ENCODE measurements around the gene CYS1.
"Not testable (repeated sequence)": the region's sequence is repeated elsewhere in the genome, so short reads cannot be mapped to it uniquely, and the experiment has no call there.

The CYS1 gene

DNA sequence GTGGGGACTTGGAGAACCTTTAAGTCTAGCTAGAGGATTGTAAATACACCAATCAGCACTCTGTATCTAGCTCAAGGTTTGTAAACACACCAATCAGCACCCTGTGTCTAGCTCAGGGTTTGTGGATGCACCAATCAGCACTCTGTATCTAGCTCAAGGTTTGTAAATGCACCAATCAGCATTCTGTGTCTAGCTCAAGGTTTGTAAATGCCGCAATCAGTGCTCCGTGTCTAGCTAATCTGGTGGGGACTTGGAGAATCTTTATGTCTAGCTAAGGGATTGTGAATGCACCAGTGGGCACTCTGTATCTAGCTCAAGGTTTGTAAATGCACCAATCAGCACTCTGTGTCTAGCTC lies 11.7 kb upstream of the CYS1 start:
- DNase-seq = not testable (repeated sequence)

DNA sequence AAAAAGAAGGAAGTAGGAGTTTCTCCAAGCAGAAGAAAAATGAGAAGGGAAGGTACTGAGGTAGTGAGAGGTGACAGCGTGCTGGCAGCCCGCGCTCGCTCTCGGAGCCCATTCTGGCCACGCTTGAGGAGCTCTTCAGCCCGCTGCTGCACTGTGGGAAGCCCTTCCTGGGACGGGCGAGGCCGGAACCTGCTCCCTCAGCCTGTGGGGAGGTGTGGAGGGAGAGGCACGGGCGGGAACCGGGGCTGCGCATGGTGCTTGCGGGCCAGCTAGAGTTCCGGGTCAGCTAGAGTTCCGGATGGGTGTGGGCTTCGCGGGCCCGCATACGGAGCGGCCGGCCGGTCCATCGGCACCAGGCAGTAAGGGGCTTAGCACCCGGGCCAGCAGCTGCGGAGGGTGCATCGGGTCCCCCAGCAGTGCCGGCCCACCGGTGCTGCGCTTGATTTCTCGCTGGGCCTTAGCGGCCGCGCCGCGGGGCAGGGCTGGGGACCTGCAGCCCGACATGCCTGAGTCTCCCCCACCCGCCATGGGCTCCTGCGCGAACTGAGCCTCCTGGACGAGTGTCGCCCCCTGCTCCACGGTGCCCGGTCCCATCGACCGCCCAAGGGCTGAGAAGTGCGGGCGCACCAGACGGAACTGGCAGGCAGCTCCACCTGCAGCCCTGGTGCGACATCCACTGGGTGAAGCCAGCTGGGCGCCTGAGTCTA lies 11.1 kb upstream of the CYS1 start:
- DNase-seq = no peak

DNA sequence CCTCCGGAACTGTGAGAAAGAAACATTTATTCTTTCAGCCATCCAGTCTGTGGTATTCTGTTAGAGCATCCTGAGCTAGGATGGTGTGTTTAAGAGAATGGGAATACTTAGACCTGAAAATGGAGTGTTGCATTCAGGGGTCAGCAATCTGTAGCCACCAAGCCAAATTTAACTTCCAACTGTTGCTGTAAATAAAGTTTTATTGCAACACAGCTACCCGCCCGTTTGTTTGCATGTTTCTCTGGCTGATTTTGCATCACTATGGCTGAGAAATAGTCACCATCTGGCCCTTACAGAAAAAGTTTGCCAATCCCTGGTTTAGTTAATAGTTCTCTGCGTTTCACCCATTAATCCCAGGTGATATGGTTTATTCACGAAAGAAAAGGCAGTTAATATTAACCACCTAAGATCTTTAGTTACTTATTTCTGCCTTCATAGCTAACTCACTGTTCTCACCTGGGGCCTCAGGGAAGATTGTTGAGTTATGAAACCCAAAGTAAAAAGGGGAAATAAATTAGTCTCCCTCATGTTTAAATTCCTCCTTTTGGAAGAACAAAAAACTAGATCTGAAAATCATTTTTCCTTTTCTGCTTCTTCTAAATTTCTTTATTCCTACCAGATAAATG lies 9.5 kb upstream of the CYS1 start:
- DNase-seq = no peak

DNA sequence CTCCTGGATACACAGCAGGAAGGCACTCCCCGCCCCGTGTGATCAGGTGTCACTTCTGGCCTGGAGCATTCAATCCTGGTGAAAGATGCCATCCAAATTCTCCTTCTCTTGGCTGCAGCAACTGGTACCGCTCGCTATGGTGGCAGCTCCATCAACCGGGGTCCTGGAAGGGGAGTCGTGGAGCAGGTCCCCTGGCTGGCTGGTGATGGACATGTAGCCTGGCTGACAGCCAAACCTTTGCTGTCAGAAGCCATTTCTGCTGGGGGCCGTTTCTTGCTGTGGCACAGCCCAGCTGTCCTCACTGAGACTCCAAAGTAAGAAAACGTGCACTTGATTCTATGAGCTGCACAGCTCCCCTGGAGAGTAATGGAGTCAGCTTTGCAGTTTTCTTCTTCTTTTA lies 7.1 kb upstream of the CYS1 start:
- no peak for DNase-seq

DNA sequence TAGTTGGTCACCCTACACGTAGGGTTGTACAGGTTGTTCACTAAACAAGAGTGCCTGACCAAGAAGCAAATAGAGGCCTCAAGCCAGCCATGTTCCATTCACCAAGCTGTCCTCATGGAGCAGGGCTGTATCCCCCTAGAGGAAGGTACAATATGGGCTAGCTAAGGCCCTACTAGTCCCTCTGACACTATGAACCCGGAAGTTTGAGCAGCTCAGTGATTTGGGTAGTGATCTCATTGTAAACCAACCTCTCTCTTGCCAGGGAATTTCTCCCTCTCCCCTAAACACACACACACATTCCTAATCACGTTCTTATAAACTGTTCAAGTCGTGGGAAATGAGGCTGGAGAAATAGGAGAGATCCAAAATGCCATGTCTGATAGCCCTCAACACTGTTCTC lies 6.7 kb upstream of the CYS1 start:
- no peak for DNase-seq

DNA sequence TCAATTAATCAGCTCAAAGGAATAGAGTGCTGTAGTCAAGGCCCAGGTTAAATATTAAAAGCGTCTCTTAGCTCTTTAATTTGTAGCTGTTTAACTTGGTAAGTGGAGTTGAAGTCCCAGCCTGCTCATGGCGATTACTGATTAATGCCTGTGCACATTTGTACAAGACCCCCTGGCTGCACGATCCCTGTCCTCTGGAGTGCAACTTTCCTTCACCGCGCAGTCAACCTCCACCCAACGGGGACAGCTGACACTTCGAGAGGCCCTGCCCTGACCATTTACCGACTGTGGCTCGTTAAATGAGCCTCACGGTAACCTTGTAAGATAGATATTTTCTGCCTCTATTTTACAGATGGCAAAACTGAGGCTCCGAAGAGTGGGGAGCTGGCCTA lies 5.5 kb upstream of the CYS1 start:
- no peak for DNase-seq

DNA sequence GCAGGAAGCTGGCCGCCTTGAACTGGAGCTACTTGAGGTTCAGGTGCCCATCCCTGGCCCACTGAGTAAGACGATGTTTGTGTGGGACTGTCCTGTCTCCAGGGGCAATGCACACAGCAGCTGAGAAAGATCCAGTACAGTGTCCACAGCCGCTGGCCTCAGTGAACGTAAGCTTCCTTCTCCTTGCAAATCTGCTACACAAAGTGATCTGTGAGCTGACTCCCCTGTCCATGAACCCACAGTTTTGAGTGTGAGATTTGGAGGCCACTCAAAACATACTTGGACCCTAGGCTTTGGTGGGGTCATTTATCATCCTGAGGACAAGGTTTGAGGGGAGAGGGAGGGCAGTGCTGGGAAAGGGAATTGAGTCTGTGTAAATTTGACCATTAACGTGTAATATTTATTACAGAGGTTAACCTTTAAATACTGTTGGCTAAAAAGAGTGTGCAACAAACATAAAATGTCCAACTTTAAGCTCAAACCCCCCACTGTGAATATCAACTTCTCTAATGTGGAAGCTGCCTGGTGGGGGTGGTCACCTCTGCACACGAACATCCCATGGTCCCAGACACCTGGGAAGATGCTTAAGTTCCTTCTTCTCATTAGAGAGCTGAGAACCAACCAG lies 4.9 kb upstream of the CYS1 start:
- no peak for DNase-seq

DNA sequence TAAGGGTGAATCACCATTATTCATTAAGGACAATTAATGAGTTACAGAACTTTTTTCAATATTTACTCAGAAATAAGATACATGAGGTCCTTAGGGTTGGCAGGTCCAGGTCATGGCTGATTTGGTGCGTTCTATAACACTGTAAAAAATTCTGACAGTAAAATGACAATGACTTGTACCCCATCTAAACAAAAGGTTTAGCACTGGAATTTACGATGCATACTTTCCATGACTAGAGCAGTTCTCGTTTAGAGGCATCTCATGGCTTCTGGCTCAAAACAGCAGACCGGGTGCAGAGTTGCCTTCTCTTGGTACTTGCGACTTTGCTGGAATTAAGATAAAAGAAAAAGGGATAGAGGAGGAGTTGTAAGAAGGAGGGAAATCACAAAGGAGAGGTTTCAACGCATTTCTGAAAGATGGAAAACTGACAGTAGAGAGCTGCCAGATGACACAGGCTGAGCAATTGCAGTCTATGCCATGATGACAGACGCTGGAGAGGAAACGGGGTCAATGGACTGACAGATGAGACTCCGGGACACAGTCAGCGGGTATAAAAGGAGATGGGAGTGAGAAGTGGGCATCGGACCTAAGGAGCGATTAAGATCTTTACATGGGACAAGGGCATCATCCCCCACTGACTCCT lies 4.1 kb upstream of the CYS1 start:
- DNase-seq = no peak

DNA sequence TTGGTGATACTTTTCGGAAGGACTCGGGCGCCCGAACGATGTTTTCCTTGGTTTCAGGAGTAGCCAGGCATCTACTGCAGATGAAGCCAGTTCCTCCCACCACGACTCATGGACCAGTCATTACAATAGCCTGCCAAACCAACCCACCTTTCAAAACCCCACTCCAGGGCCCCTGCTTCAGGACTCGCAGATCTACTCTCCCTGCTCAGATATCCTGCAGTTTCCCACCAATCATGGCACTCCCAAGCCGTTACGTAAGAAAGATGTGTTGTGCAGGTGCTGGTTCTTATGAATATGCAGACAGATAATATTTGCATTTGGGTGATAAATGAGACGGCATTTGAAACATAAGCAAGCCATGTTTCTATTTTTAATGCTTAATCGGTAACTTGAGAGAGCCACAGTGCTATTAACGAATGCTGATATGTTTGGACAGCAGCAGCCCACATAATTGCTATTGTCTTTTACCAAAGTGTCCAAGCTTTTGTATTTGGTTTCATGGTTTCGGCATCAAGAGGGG lies 3.5 kb upstream of the CYS1 start:
- no peak for DNase-seq

DNA sequence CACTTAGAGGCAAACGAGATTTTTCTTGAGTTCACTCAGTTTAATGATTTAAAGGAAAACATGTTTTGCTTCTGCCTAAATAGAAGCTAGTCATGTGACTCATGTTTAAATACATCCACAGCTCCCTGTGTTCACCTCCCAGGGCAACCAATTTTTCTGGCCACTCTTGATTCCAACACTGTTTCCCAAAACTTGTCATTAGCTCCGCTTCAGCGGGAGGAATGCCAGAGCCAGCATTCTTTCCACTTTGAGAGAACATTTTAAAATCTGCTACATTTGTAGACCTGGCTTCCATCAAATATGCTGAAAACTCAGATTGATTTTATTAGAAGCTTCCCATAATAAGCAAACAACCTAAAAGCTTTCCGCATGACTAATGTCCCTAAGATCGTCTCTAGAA lies 2.8 kb upstream of the CYS1 start:
- DNase-seq = no peak

DNA sequence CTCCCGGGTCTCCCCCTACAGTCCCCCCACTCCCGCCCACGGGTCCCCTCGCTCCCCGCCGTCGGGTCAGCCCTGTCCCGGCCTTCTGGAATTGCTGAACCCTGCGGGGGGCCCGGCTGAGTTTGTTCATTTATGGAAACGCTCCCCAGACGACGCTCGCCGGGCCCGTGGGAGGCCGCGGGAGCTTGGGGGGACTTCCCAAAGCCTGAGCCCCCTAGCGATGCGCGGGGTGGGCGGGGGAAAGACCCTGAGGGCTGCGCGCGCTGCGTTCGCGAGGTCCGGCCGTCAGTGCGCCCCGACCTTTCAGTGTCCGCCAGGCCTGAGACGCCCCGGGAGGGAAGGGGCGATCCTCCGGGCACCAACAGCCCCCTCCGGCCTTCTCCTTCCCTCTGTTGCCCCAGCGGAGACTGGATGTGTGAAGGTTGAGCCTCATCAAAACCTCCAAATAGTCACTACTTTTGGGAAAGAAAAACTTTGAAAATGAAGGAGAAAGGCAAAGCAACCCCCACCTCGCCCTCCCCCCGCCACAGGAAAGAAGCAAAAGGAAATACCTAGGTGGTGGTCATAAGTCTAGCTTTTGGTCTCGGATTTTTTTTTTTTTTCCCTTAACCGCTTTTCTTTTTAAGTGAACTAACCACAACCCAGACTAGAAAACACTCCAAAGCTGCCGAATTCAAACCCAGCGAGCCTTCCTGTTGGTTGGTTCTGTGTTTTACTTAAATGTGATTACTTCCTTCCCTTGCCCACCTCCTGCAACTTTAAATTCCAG lies 509 bp upstream of the CYS1 start:
- DNase-seq = no peak

DNA sequence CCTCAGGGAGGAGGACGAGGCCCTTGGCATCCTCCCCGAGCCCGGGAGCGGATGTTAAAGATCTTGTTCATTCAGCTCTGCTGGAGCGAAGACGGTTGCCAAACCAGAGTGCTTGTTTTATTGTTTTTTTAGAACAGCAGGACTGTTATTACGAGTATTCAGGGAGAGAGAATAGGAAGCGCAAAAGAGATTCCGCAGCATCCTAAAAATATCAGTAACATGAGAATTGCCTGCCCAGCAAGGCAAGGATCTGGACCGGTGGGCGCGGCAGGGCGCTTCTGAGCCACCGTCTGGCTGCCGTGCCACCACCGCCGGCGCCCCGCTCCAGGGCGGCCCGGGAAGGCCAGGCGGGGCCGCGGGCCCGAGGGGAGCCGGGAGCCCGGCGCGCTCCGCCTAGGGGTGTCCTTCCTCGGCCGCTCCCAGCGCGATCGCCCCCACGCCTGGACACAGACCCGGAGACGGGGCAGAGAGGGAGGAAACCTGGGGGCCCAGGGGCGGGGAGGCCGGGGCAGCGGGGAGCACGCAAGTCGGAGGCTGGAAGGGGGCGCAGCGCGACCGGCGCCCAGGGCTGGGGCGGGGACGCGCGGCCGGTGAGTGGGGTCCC lies 843 bp downstream of the CYS1 start:
- DNase-seq = no peak

DNA sequence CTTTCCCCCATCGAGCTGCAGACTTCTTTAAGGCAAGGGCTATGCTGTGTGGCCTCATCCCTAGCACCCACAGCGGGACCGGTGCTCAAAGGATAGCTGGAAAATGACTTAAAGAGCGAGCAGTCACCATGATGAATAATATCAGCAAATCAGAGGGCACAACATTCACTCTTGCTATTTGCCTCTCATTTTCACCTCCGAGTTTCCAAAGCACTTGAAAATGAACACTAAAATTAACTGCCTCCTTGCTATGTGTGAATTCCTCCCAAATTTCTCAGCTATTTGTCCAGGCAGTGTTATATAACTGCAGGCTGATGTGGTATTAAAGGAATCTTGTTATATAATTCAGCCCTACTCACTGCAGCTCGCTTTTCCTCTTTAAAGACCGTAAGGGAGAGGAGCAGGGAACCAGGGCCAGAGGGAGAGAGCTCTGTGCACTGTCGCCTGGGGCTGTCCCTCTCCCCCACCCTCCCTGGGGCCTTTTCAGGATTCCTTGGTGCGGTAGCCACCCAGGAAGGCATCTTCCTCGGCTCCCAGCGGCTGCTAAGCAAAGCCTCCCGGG lies 1.4 kb downstream of the CYS1 start:
- no peak for DNase-seq

DNA sequence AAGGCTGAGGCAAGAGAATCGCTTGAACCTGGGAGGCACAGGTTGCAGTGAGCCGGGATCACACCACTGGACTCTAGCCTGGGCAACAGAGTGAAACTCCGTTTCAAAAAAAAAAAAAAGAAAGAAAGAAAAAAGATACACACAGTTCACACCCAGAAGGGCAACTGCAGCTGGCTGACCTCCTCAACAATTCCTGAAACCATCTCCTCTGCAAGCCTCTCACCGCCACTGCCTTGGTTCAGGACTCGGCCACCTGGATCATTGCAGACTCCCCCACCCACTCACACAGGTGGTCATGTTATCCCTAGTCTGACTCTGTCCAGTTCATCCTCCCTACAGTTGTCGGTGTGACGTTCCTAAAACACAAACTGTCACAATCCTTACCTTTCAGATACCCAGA lies 2.2 kb downstream of the CYS1 start:
- no peak for DNase-seq

DNA sequence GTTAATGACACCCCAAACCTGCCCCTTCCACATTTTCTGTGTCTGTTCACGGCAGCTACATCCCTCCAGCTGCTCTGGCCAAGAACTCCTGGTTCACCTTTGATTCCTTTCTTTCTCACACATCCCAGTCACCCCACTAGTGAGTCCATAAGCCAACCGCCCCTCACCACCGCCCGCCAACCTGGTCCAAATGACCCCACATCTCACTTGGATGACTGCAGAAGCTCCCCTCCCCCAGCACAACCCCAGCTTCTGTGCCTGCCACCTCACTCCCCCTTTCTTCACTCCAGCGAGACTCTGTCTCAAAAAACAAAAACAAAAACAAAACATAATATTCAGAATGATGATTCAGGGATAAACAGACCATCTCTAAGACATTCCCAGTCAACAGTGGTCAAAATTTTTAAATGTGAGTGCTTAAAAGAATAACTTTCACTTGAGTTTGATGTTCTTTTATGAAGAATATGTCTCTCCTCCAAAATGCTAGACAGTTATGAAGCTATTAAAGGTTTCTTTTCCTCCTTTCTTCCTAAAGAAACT lies 3.2 kb downstream of the CYS1 start:
- no peak for DNase-seq

DNA sequence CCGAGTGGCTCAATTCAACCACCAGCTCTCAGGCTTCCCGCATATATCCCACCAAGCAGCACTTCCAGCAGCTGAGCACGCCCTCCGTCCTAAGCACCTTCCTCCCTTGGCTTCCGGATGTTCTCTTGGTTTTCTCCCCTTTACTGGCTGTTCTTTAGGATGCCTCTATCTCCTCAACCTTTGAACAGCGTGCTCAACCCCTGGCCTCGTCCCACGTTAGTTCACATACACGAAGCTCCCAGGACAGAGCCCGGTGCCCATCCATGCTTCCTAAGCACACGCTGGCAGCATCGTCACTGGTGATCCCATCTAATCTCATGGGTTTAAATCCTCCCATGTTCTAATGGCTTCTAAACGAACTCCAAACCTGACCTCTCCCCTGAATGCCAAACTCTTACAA lies 3.7 kb downstream of the CYS1 start:
- no peak for DNase-seq

DNA sequence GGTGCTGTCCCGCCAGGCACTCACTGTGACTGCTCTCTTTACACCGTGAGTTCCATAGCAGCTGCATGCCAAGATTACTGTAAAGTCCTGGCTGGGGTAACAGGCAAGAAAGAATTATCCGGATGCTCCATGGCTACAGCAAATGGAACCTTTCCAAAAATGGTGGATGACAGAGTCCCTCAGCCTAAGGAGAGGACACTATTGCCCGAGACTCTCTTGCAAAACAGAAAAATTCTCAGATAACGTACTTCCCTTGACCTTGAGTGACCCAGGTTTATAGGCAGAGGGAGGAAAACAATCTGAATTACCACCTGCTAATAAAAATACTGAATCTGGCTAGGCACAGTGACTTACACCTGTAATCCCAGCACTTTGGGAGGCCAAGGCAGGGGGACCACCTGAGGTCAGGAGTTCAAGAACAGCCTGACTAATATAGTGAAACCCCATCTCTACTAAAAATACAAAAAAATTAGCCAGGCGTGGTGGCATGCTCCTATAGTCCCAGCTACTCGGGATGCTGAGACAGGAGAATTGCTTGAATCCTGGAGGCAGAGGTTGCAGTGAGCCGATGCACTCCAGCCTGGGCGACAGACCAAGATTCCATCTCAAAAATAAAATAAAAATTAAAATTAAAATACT lies 4.5 kb downstream of the CYS1 start:
- DNase-seq = no peak

DNA sequence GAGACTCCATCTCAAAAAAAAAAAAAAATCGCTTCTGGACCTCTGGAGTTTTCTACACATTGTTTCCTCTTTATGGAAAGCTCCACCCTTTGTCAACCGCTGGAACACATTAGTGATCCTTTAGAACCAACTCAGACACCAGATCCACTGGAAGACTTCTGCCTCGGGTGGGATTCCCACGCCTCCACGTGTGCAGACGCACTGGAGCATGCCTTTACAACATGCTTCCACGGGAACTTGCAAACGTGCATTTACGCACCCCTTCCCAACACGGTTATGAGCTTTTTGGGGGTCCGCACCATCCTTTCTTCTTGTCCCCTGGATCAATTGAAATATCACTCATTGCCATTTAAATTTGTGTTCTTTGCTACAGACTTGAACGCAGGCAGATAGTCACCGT lies 5.1 kb downstream of the CYS1 start:
- no peak for DNase-seq

DNA sequence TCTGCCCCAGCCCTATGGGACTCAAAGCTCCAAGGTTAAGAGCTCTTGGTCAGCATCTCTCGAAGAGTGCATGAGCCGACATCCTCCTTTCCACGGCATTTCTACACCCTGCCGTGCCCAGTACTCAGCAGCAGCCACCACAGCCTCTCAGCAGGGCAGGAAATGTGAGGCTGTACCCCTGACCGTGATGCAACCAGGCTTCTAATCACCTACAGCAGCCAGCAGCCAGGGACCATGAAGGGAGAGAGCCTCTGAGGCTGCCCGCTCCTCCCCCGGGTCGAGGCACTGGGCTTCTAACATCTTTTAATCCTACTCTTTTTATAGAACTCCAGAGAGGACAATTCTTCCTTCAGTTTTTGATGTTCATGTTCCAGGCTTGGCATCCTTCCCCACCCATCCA lies 6.5 kb downstream of the CYS1 start:
- DNase-seq = no peak

DNA sequence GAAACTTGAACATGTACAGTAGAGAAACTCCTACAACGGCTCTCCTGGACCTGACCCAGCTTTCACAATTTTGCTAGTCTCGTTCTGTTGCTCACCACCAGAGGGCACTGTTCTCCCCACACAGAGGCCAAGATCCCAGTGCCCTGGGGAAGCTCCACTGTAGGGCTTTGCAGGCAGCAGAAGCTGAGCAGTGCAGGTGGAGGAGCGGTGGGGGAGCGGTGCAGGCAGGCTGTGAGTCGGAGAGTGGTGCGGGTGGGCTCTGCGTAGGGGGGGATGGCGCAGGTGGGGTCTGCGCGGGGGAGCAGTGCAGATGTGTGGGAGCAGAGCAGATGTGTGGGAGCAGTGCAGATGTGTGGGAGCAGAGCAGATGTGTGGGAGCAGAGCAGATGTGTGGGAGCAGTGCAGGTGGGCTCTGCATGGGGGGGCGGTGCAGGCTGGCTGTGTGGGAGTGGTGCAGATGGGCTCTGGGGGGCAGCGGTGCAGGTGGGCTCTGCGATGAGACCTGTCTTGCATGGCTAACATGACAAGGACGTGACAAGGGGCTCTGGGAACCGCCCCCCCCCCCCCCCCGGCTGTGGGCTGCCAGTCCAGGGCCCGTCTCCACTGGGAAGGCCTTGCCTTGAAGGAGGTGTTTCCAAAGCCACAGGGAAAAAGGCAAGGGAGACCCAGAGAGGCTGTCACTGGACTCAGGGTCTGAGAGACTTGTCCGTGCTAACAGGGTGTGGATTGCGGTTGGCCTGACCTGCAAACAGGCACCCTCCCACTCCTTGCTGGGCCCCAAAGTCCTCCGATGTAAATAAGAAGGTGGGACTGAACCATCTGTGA lies 7.3 kb downstream of the CYS1 start:
- no peak for DNase-seq

DNA sequence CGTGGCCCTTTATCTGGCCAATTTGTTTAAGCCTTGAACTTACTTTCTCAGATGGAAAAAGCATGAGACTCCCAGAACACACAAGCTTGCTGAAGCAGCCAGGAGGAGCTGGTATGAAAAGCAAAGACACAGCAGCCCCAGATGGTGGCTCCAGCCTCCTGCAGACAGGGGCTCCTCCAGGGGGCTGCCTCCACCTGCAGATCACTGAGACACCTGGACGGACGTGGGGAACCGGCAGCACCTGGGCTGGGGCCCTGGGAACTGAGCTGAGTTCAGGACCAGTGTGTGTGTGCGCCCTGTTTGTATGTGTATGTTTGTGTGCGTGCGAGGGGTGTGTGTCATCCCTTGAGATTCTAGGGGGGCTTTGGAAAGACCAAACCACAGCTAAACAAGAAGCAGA lies 8.6 kb downstream of the CYS1 start:
- DNase-seq = no peak

Measured in cortex of kidney (tissue), 1 donor.